Measurements from ENCODE around the gene RASGRF2.

The RASGRF2 gene

GRCh38 chr5:81232464-81233079, 272.4 kb downstream of the RASGRF2 start:
- DNase-seq (ENCODE audit: insufficient read length, low spot score), result no peak
- FAIRE-seq, result no peak

GRCh38 chr5:81233080-81233634, 273.0 kb downstream of the RASGRF2 start, which contains the start of gene CKMT2:
Gene CKMT2 (plus strand): TSS chr5:81233322. CDS start chr5:81251133, 17,811 bp downstream.
- no peak for FAIRE-seq
- DNase-seq (ENCODE audit: insufficient read length, low spot score), result no peak

- DNase-seq (ENCODE audit: insufficient read length, low spot score) (no peak), FAIRE-seq (no peak)
These were observed 274.1 kb downstream of the RASGRF2 start for GRCh38 chr5:81234299-81234698.

GRCh38 chr5:81234801-81235200, 274.6 kb downstream of the RASGRF2 start:
- FAIRE-seq, result no peak
- DNase-seq (ENCODE audit: insufficient read length, low spot score), result no peak

- FAIRE-seq (no peak), DNase-seq (ENCODE audit: insufficient read length, low spot score) (no peak)
These were observed 275.3 kb downstream of the RASGRF2 start for GRCh38 chr5:81235287-81236072.

GRCh38 chr5:81238460-81238859, 278.3 kb downstream of the RASGRF2 start:
- no peak for FAIRE-seq
- DNase-seq (ENCODE audit: insufficient read length, low spot score), result no peak

GRCh38 chr5:81239613-81240012, 279.4 kb downstream of the RASGRF2 start:
- DNase-seq (ENCODE audit: insufficient read length, low spot score) (no peak), FAIRE-seq (no peak)

GRCh38 chr5:81241001-81241400, 280.8 kb downstream of the RASGRF2 start:
- FAIRE-seq, result no peak
- DNase-seq (ENCODE audit: insufficient read length, low spot score), result no peak

- FAIRE-seq (no peak), DNase-seq (ENCODE audit: insufficient read length, low spot score) (no peak)
These were observed 281.9 kb downstream of the RASGRF2 start for GRCh38 chr5:81241961-81242648.

- FAIRE-seq, result no peak
- no peak for DNase-seq (ENCODE audit: insufficient read length, low spot score)
These were observed 282.8 kb downstream of the RASGRF2 start for GRCh38 chr5:81242906-81243436.

- FAIRE-seq (peak; percentile 4), DNase-seq (ENCODE audit: insufficient read length, low spot score) (no peak)
These were observed 284.3 kb downstream of the RASGRF2 start for GRCh38 chr5:81244451-81244850.

GRCh38 chr5:81245871-81246235, 285.7 kb downstream of the RASGRF2 start:
- FAIRE-seq, result no peak

GRCh38 chr5:81246697-81247096, 286.5 kb downstream of the RASGRF2 start:
- no peak for FAIRE-seq

More at GRCh38 chr5:81245871-81246235, 285.7 kb downstream of the RASGRF2 start:
- no peak for DNase-seq (ENCODE audit: insufficient read length, low spot score)

GRCh38 chr5:81247441-81247972, 287.3 kb downstream of the RASGRF2 start:
- FAIRE-seq (no peak), DNase-seq (ENCODE audit: insufficient read length, low spot score) (no peak)

More at GRCh38 chr5:81246697-81247096, 286.5 kb downstream of the RASGRF2 start:
- DNase-seq (ENCODE audit: insufficient read length, low spot score), result no peak

- FAIRE-seq (no peak), DNase-seq (ENCODE audit: insufficient read length, low spot score) (no peak)
These were observed 289.1 kb downstream of the RASGRF2 start for GRCh38 chr5:81249240-81249639.

- FAIRE-seq, result no peak
- no peak for DNase-seq (ENCODE audit: insufficient read length, low spot score)
These were observed 289.8 kb downstream of the RASGRF2 start for GRCh38 chr5:81250004-81250403.

GRCh38 chr5:81251922-81252321, 291.8 kb downstream of the RASGRF2 start:
- DNase-seq (ENCODE audit: insufficient read length, low spot score) (no peak), FAIRE-seq (no peak)

GRCh38 chr5:81252904-81253303, 292.7 kb downstream of the RASGRF2 start:
- DNase-seq (ENCODE audit: insufficient read length, low spot score) (no peak), FAIRE-seq (no peak)

GRCh38 chr5:81253875-81254274, 293.7 kb downstream of the RASGRF2 start:
- DNase-seq (ENCODE audit: insufficient read length, low spot score) (no peak), FAIRE-seq (no peak)

- DNase-seq (ENCODE audit: insufficient read length, low spot score) (no peak), FAIRE-seq (no peak)
These were observed 294.9 kb downstream of the RASGRF2 start for GRCh38 chr5:81254886-81255559.

Data from GM19239 (cell line).